IMR-90 (cell line): Measurements from ENCODE around the gene RORB.

Experiments
- CHD1 ChIP-seq: IDR thresholded peaks from 2 replicates; pipeline ENCODE4 v1.6.1; 2012; ENCODE audit warnings: low read depth, low read length, improper control_type of control experiment
- CTCF ChIP-seq: conservative IDR thresholded peaks from 2 replicates; pipeline ENCODE4 v1.5.1; 2012; ENCODE audit warnings: mild to moderate bottlenecking, low read depth, low read length, improper control_type of control experiment
- TF ChIP-seq, protein P1 (sequence below): fragments of 150-350 bp; IDR thresholded peaks from 2 replicates; pipeline ENCODE4 v1.6.1; 2016; ENCODE audit warnings: low read depth, mild to moderate bottlenecking, low read length, moderate library complexity, borderline replicate concordance

DNA sequence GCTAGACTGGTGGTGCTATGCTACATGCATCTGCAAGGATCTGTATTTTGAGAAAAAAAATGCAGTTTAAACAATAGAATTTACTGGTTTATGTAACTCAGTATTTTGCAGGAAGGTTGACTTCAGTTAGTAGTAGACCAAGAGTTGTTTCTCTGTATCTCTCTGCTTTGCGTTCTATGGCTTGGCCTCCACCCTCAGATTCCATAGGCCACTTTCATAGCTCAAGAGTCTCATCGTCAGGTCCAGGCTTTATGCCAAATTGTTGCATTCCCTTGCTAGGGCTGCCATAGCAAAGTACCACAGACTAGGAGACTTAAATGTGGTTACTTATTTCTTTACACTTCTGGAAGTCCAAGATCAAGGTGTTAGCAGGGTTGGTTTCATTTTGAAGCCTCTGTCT is 48.1 kb upstream of the RORB start:
- no peak for TF ChIP-seq CHD1
- TF ChIP-seq, protein P1, sequence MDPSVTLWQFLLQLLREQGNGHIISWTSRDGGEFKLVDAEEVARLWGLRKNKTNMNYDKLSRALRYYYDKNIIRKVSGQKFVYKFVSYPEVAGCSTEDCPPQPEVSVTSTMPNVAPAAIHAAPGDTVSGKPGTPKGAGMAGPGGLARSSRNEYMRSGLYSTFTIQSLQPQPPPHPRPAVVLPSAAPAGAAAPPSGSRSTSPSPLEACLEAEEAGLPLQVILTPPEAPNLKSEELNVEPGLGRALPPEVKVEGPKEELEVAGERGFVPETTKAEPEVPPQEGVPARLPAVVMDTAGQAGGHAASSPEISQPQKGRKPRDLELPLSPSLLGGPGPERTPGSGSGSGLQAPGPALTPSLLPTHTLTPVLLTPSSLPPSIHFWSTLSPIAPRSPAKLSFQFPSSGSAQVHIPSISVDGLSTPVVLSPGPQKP, result no peak
- no peak for TF ChIP-seq CTCF
